ENCODE measurements around the gene ALKBH4.
"Not testable (repeated sequence)": the region's sequence is repeated elsewhere in the genome, so short reads cannot be mapped to it uniquely, and the experiment has no call there.

Gene ALKBH4

GRCh38 chr7:102464577-102465280, at the start of gene ALKBH4, which contains the start of gene LRWD1:
Gene ALKBH4 (minus strand): TSS chr7:102464863. CDS start chr7:102464836, 27 bp downstream.
Gene LRWD1 (plus strand): TSS chr7:102464984. CDS start chr7:102465081, 97 bp downstream.
- DNase-seq (ENCODE audit: low read depth): peak; percentile 97
- no peak for TF ChIP-seq CTCF (IDR thresholded peaks at IDR 0.05; ENCODE audit: low read depth, low read length)
- peak; percentile 98 for TF ChIP-seq MYC (IDR thresholded peaks at IDR 0.05; ENCODE audit: low read depth, low read length)
- TF ChIP-seq POLR2A (IDR thresholded peaks at IDR 0.05; ENCODE audit: extremely low read depth, insufficient read length): peak; percentile 78
- peak; percentile 90 for TF ChIP-seq MAX (IDR thresholded peaks at IDR 0.05; ENCODE audit: low read depth, low read length)
- peak within 1 kb of the TSS; percentile 86 for H3K4me3 ChIP-seq (ENCODE audit: low read depth, low read length)

GRCh38 chr7:102512642-102513221, 48.1 kb upstream of the ALKBH4 start:
- peak; percentile 82 for DNase-seq (ENCODE audit: low read depth)
- H3K4me3 ChIP-seq (ENCODE audit: low read depth, low read length): not testable (repeated sequence)

GRCh38 chr7:102511860-102512522, 47.3 kb upstream of the ALKBH4 start:
- not testable (repeated sequence) for DNase-seq (ENCODE audit: low read depth); H3K4me3 ChIP-seq (ENCODE audit: low read depth, low read length)

- H3K4me3 ChIP-seq (ENCODE audit: low read depth, low read length); DNase-seq (ENCODE audit: low read depth): not testable (repeated sequence)
These were observed 45.9 kb upstream of the ALKBH4 start for GRCh38 chr7:102510575-102510974.

- H3K4me3 ChIP-seq (ENCODE audit: low read depth, low read length); DNase-seq (ENCODE audit: low read depth): not testable (repeated sequence)
These were observed 42.9 kb upstream of the ALKBH4 start for GRCh38 chr7:102507410-102508088.

GRCh38 chr7:102505298-102506185, 40.9 kb upstream of the ALKBH4 start:
- not testable (repeated sequence) for DNase-seq (ENCODE audit: low read depth)

GRCh38 chr7:102503141-102503540, 38.5 kb upstream of the ALKBH4 start:
- H3K4me3 ChIP-seq (ENCODE audit: low read depth, low read length); DNase-seq (ENCODE audit: low read depth): not testable (repeated sequence)

More at GRCh38 chr7:102505298-102506185, 40.9 kb upstream of the ALKBH4 start:
- H3K4me3 ChIP-seq (ENCODE audit: low read depth, low read length): not testable (repeated sequence)

GRCh38 chr7:102498321-102498720, 33.7 kb upstream of the ALKBH4 start:
- not testable (repeated sequence) for DNase-seq (ENCODE audit: low read depth); H3K4me3 ChIP-seq (ENCODE audit: low read depth, low read length)

GRCh38 chr7:102497308-102497707, 32.6 kb upstream of the ALKBH4 start:
- not testable (repeated sequence) for H3K4me3 ChIP-seq (ENCODE audit: low read depth, low read length); DNase-seq (ENCODE audit: low read depth)

GRCh38 chr7:102496861-102497260, 32.2 kb upstream of the ALKBH4 start:
- H3K4me3 ChIP-seq (ENCODE audit: low read depth, low read length); DNase-seq (ENCODE audit: low read depth): not testable (repeated sequence)

GRCh38 chr7:102494473-102495149, 29.9 kb upstream of the ALKBH4 start:
- DNase-seq (ENCODE audit: low read depth); H3K4me3 ChIP-seq (ENCODE audit: low read depth, low read length): not testable (repeated sequence)

- H3K4me3 ChIP-seq (ENCODE audit: low read depth, low read length); DNase-seq (ENCODE audit: low read depth): not testable (repeated sequence)
These were observed 29.4 kb upstream of the ALKBH4 start for GRCh38 chr7:102494026-102494425.

- H3K4me3 ChIP-seq (ENCODE audit: low read depth, low read length); DNase-seq (ENCODE audit: low read depth): not testable (repeated sequence)
These were observed 28.7 kb upstream of the ALKBH4 start for GRCh38 chr7:102493220-102493935.

GRCh38 chr7:102490529-102491075, 25.9 kb upstream of the ALKBH4 start:
- H3K4me3 ChIP-seq (ENCODE audit: low read depth, low read length); DNase-seq (ENCODE audit: low read depth): not testable (repeated sequence)
